Gastrocnemius medialis (tissue), 4 donors: ENCODE measurements around the gene LAMTOR1.

Source experiments
- CTCF ChIP-seq, 5 experiments: fragments of 450-650 bp in 3 of 5; fragments of 200-600 bp in 2 of 5; sonication (generic) in 2 of 5; IDR thresholded peaks in 4 of 5; conservative IDR thresholded peaks in 1 of 5; 1 replicate in 4 of 5; 2 replicates in 1 of 5; pipeline ENCODE4 v1.5.1; 2016 to 2019; ENCODE audit warnings: antibody characterized with exemption in 5 of 5, mild to moderate bottlenecking in 3 of 5, moderate library complexity in 3 of 5
- POLR2A ChIP-seq, 2 donors: fragments of 450-650 bp; IDR thresholded peaks; one replicate each; pipeline ENCODE4 v1.6.1; 2017; ENCODE audit warnings: antibody characterized with exemption in 2 of 2, mild to moderate bottlenecking in 2 of 2, moderate library complexity in 2 of 2

DNA sequence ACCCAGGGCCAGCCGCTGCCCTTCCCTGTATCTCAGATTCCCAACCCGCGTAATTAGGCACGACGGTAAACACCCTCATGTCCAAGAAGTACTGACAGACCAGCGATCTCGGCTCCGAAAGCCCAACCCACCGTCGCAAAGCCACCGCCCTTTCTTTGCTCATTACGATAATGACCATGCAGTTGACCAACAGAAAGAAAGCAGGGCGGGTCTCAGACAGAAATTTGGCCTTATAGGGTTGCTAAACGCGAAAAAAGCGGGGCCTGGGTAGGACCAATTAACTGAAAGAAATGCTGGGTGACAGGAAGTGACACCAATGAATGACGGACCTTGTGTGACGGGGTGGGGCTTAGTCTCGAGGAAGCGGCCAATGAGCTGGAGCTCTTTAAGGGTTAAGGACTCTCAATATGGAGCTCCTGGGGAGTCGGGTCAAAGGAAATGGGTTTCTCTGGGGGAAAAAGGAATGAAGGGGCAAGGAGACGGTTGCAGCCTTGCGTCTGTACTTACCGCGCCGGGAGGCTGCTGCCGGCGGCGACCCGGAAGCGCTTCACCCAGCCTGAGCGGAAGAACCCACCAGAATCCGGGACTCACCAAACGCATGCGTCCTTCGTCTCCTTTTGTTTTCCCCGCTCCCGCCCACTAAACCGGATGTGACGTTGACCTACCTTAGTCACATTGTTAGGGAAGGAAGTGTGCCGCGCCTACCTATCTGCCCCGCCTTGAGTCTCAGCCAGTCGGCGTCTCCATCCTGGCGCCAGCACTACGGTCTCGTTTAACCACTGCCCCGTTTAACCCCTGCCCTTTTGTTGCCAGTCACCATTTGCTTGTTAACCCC lies 9.3 kb upstream of the LAMTOR1 start, which contains the start of gene ANAPC15:
- TF ChIP-seq CTCF (IDR thresholded peaks at IDR 0.05 in 4 of 5, conservative IDR thresholded peaks at IDR 0.05 in 1 of 5) (no peak), POLR2A (IDR thresholded peaks at IDR 0.05) (peak; percentile 88 to 97)
